ENCODE results near the gene TOLLIP. TPM values are rescaled to one million over a fixed set of nuclear protein-coding genes. Genes with fewer than 3 reads are reported as not detected.
"Not testable (repeated sequence)": the region's sequence is repeated elsewhere in the genome, so short reads cannot be mapped to it uniquely, and the experiment has no call there.

The TOLLIP gene
- total and polyA plus RNA-seq, 5 donors = 32.6 to 53.6 (median 45.1) TPM

GRCh38 chr11:1266976-1267375 lies 42.5 kb downstream of the TOLLIP start:
- 88% methylated on average over 2 of the region's 2 CpGs for WGBS
- H3K27ac ChIP-seq (ENCODE audit: low read length); H3K4me3 ChIP-seq (ENCODE audit: low read length); H3K27me3 ChIP-seq (ENCODE audit: control insufficient read depth, insufficient read depth); H3K4me1 ChIP-seq (ENCODE audit: control insufficient read depth, insufficient read depth, low read length); intact Hi-C loops (cut with DNase I); DNase-seq; H3K9me3 ChIP-seq (ENCODE audit: control insufficient read depth, low read length); ATAC-seq: not testable (repeated sequence)

DNA sequence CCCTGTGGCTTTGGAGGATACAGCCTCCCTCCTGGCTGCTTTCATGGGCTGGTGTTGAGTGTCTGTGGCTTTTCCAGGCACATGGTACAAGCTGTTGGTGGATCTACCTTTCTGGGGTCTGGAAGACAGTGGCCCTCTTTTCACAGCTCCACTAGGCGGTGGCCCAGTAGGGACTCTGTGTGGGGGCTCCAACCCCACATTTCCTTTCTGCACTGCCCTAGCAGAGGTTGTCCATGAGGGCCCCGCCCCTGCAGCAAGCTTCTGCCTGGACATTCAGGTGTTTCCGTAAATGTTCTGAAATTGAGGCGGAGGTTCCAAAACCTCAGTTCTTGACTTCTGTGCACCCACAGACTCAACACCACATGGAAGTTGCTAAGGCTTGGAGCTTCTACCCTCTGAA lies 44.0 kb downstream of the TOLLIP start:
- H3K4me3 ChIP-seq (ENCODE audit: low read length); H3K4me1 ChIP-seq (ENCODE audit: control insufficient read depth, insufficient read depth, low read length); H3K27me3 ChIP-seq (ENCODE audit: control insufficient read depth, insufficient read depth); H3K27ac ChIP-seq (ENCODE audit: low read length); intact Hi-C loops (cut with DNase I); H3K9me3 ChIP-seq (ENCODE audit: control insufficient read depth, low read length); ATAC-seq: not testable (repeated sequence)
- WGBS = 98% methylated on average over 4 of the region's 4 CpGs
- DNase-seq = peak in 2 of 3 donors; percentile 11 to 13

DNA sequence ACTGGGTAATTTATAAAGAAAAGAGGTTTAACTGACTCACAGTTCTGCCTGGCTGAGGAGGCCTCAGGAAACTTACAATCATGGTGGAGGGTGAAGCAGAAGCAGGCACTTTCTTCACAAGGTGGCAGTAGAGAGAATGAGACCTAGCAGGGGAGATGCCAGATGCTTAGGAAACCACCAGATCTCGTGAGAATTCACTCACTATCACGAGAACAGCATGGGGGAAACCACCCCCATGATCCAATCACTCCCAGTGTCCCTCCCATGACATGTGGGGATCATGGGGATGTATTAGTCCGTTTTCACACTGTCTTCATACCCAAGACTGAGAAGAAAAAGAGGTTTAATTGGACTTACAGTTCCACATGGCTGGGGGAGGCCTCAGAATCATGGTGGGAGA lies 45.0 kb downstream of the TOLLIP start:
- WGBS = 25% methylated on average over 3 of the region's 3 CpGs
- ATAC-seq; intact Hi-C loops (cut with DNase I); H3K4me3 ChIP-seq (ENCODE audit: low read length); H3K4me1 ChIP-seq (ENCODE audit: control insufficient read depth, insufficient read depth, low read length); H3K27ac ChIP-seq (ENCODE audit: low read length); H3K9me3 ChIP-seq (ENCODE audit: control insufficient read depth, low read length); H3K27me3 ChIP-seq (ENCODE audit: control insufficient read depth, insufficient read depth): not testable (repeated sequence)
- peak in 2 of 3 donors; percentile 6 to 13 for DNase-seq

DNA sequence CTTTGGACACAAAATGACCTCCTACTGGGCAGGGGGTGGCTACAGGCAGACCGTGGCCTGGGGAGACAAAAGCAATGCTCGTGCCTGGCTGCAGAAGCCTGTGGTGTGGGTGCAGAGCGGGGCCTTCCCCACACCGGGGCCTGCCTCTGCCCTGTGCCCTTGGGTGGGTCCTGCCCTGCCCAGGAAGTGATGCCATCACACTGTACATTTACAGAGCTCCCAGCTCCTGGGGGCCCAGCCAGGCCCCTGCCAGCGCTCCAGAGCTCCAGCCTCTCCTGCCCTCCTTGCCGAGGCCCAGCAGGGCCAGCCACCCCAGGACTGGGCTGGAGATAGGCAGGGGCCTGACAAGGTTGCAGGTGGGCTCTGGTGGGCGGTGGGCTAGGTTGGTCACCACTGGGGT lies 46.4 kb downstream of the TOLLIP start:
- no peaks in the 10 kb centered on the region for H3K27me3 ChIP-seq (ENCODE audit: control insufficient read depth, insufficient read depth)
- no peaks in the 10 kb centered on the region for H3K9me3 ChIP-seq (ENCODE audit: control insufficient read depth, low read length)
- H3K4me1 ChIP-seq (ENCODE audit: control insufficient read depth, insufficient read depth, low read length) = peaks cover 3% of the 10 kb centered on the region
- 45% methylated on average over 7 of the region's 7 CpGs for WGBS
- ATAC-seq (peak; percentile 4 to 19), DNase-seq (peak in 2 of 3 donors; percentile 14 to 54)
- no peak overlapping the region for H3K4me3 ChIP-seq (ENCODE audit: low read length)
- intact Hi-C loops (cut with DNase I) = no loop called here
- no peak overlapping the region for H3K27ac ChIP-seq (ENCODE audit: low read length)

GRCh38 chr11:1262172-1263006 lies 47.0 kb downstream of the TOLLIP start:
- WGBS = 14% methylated on average over 31 of the region's 31 CpGs
- intact Hi-C loops (cut with DNase I) = no loop called here
- peak; percentile 92 to 93 for ATAC-seq
- DNase-seq = peak; percentile 94 to 97 (median 95)
- Histone ChIP-seq H3K27ac (ENCODE audit: low read length) (peak overlapping the region; percentile 42), H3K4me1 (ENCODE audit: control insufficient read depth, insufficient read depth, low read length) (peaks cover 3% of the 10 kb centered on the region), H3K27me3 (ENCODE audit: control insufficient read depth, insufficient read depth) (no peaks in the 10 kb centered on the region), H3K9me3 (ENCODE audit: control insufficient read depth, low read length) (no peaks in the 10 kb centered on the region), H3K4me3 (ENCODE audit: low read length) (peak overlapping the region; percentile 33)

DNA sequence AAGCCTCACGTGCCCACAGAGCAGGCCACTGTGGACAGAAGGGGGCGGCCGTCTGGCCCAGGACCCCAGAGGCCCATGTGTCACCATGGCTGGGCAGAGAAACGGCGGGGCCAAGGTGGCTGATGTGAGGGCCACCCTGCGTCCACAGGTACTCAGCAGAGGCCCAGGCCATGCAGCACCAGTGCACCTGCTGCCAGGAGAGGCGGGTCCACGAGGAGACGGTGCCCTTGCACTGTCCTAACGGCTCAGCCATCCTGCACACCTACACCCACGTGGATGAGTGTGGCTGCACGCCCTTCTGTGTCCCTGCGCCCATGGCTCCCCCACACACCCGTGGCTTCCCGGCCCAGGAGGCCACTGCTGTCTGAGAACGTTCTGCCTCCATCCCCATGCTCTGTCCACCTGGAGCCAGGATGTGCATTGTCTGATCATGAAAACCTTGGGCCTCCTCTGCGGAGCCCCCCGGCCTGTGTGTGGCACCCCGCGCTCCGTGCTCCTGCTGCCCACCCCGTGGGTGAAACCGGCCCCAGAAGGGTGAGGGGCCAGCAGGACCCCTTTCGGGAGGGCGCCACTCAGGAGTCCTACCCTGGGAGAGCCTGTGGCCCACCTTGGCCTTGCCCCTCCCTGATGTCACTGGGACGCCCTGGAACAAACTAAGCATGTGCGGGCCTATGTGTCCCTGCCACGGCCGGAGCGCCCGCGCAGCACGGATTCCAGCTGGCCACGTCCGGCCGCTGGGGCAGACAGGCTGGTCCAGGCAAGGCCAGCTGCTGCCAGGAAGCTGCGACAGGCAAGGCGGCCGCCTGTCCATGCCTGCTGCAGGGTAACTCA lies 48.0 kb downstream of the TOLLIP start:
- H3K4me3 ChIP-seq (ENCODE audit: low read length) = no peak overlapping the region
- WGBS = 93% methylated on average over 39 of the region's 39 CpGs
- peak in 2 of 3 donors; percentile 59 to 60 for DNase-seq
- intact Hi-C loops (cut with DNase I) = no loop called here
- no peak for ATAC-seq
- H3K27ac ChIP-seq (ENCODE audit: low read length) = no peak overlapping the region
- no peaks in the 10 kb centered on the region for H3K9me3 ChIP-seq (ENCODE audit: control insufficient read depth, low read length)
- H3K4me1 ChIP-seq (ENCODE audit: control insufficient read depth, insufficient read depth, low read length) = peaks cover 3% of the 10 kb centered on the region
- no peaks in the 10 kb centered on the region for H3K27me3 ChIP-seq (ENCODE audit: control insufficient read depth, insufficient read depth)

GRCh38 chr11:1260620-1261019 lies 48.8 kb downstream of the TOLLIP start:
- WGBS = 87% methylated on average over 17 of the region's 17 CpGs
- intact Hi-C loops (cut with DNase I) = no loop called here
- ATAC-seq = no peak

GRCh38 chr11:1260023-1260501 lies 49.4 kb downstream of the TOLLIP start:
- Histone ChIP-seq H3K4me1 (ENCODE audit: control insufficient read depth, insufficient read depth, low read length) (peaks cover 3% of the 10 kb centered on the region), H3K27ac (ENCODE audit: low read length) (no peak overlapping the region), H3K4me3 (ENCODE audit: low read length) (no peak overlapping the region), H3K27me3 (ENCODE audit: control insufficient read depth, insufficient read depth) (no peaks in the 10 kb centered on the region), H3K9me3 (ENCODE audit: control insufficient read depth, low read length) (no peaks in the 10 kb centered on the region)
- DNase-seq (peak in 2 of 3 donors; percentile 56 to 75), ATAC-seq (peak; percentile 9 to 50)
- 67% methylated on average over 10 of the region's 10 CpGs for WGBS
- intact Hi-C loops (cut with DNase I) = no loop called here

More at GRCh38 chr11:1260620-1261019, 48.8 kb downstream of the TOLLIP start:
- Histone ChIP-seq H3K4me3 (ENCODE audit: low read length) (no peak overlapping the region), H3K27me3 (ENCODE audit: control insufficient read depth, insufficient read depth) (no peaks in the 10 kb centered on the region), H3K4me1 (ENCODE audit: control insufficient read depth, insufficient read depth, low read length) (peaks cover 3% of the 10 kb centered on the region), H3K27ac (ENCODE audit: low read length) (no peak overlapping the region), H3K9me3 (ENCODE audit: control insufficient read depth, low read length) (no peaks in the 10 kb centered on the region)
- peak in 2 of 3 donors; percentile 61 to 72 for DNase-seq

DNA sequence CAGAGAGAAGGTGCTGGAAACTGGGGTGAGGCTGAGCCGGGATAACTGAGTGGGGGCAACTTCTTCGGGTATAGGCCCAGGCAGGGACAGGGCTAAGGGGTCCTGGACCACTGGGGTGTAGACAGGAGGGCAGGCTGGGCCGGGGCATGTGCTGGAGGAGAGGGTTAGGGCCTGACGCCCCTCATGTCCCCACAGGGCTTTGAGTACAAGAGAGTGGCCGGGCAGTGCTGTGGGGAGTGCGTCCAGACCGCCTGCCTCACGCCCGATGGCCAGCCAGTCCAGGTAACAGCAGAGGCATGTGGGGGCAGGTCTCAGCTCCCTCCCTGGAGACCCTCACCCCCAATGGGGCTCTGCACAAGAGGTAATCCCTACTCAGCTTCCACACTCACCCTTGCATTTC lies 49.9 kb downstream of the TOLLIP start:
- H3K9me3 ChIP-seq (ENCODE audit: control insufficient read depth, low read length) = no peaks in the 10 kb centered on the region
- ATAC-seq (no peak), DNase-seq (peak in 2 of 3 donors; percentile 37 to 52)
- H3K27ac ChIP-seq (ENCODE audit: low read length) = no peak overlapping the region
- 86% methylated on average over 9 of the region's 9 CpGs for WGBS
- peaks cover 3% of the 10 kb centered on the region for H3K4me1 ChIP-seq (ENCODE audit: control insufficient read depth, insufficient read depth, low read length)
- no peak overlapping the region for H3K4me3 ChIP-seq (ENCODE audit: low read length)
- intact Hi-C loops (cut with DNase I) = no loop called here
- H3K27me3 ChIP-seq (ENCODE audit: control insufficient read depth, insufficient read depth) = no peaks in the 10 kb centered on the region

DNA sequence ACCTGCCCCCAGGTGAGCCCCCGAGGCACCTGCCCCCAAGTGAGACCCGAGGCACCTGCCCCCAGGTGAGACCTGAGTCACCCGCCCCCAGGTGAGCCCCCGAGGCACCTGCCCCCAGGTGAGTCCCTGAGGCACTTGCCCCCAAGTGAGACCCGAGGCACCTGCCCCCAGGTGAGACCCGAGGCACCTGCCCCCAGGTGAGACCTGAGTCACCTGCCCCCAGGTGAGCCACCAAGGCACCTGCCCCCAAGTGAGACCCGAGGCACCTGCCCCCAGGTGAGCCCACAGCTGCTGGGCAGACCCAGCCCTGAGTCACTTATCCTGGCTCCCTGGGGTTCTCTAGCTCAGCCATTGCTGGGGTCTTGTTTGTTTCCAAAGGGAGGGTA lies 50.4 kb downstream of the TOLLIP start:
- H3K27ac ChIP-seq (ENCODE audit: low read length) = no peak overlapping the region
- no peaks in the 10 kb centered on the region for H3K27me3 ChIP-seq (ENCODE audit: control insufficient read depth, insufficient read depth)
- peaks cover 3% of the 10 kb centered on the region for H3K4me1 ChIP-seq (ENCODE audit: control insufficient read depth, insufficient read depth, low read length)
- peak in 2 of 3 donors; percentile 42 to 48 for DNase-seq
- intact Hi-C loops (cut with DNase I) = no loop called here
- no peak for ATAC-seq
- H3K4me3 ChIP-seq (ENCODE audit: low read length) = no peak overlapping the region
- WGBS = 77% methylated on average over 7 of the region's 7 CpGs
- H3K9me3 ChIP-seq (ENCODE audit: control insufficient read depth, low read length) = no peaks in the 10 kb centered on the region
